GM19372 (cell line): ENCODE data around the gene ADCY4.
A peak's percentile ranks its signal among the peaks of the same experiment; 100 is the strongest.
"Not testable (repeated sequence)": the region's sequence is repeated elsewhere in the genome, so short reads cannot be mapped to it uniquely, and the experiment has no call there.

ENCODE experiments used
- ATAC-seq: cut with Tn5 transposase; IDR thresholded peaks from one replicate; pipeline ENCODE4 v1.9.1; 2021; ENCODE audit warnings: mild to moderate bottlenecking, low read depth, moderate library complexity; ENCODE audit not compliant: unreplicated experiment

ADCY4 gene

DNA sequence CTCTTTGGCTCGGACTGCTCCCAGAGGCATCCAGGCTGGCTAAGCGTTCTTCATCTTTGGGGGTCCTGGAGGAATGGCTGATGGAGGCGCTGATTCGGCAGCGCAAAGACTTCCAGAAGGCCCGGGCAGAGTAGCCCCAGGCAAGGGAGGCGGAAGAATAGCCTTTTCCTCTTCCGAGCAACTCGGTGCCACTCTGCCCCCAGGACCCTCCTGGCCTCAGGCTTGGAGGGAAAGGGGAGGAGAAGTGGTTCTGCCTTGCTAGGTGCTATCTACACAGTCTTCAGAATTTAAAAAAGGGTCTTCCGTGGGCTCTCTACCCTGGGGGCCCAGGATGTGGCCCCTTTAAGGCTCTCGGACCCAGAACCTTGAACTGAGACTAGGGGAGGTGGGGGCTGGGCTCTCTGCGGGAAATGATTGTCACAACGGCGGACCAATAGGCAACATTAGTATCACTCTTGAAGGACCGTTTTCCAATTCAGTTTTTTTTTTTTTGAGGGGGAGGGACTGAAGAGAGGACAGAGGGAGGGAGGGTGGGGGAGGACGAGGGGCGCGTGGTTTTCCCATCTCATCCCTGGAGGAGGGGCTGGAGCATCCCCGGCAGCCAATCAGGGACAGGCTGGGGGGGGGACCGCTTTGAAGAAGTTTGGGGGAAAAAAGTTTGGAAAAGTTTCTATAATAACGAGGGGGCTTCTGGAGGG is 32.8 kb upstream of the ADCY4 start, which contains the start of gene NFATC4:
Gene NFATC4, plus strand, starts transcription at position 671 of the 698 bp plus-strand sequence. CDS start 157 bp downstream, outside the sequence.
- ATAC-seq: no peak

DNA sequence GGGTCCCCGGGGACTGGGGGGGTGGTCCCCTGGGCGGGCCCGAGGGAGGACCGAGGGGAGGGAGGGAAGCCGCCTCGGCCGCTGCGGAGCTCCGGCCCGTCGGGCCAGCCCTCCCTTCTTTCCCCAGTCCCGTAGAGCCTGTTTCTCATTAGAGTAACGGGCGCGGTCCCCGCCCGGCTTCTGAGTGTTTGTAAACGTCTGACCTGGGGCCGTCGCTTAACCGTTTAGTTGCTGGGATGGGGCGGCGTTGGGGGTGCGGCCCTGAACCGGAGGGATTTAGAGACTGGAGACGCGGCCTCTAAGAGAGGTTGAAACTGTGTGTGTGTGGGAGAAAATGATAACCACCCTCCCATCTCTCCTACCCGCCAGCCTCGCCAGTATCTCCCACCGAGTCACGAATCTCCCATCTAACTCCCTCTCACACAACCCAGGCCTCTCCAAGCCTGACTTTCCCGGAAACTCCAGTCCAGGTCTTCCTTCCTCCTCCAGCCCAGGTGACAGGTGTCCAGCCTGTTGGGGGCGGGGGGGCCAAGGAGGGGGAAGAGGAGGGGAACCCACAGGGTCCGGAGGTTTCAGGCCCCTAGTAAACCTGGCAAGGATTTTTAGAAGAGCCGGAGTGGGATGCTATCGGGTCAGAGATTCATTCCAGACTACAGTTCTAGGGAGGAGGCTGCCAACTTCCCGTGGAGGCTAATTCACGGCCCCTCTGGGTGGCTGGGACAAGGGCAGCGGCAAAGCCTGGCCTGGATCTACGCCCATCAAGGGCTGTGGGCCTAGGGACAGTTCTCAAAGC is 32.0 kb upstream of the ADCY4 start:
- ATAC-seq: peak; percentile 53

DNA sequence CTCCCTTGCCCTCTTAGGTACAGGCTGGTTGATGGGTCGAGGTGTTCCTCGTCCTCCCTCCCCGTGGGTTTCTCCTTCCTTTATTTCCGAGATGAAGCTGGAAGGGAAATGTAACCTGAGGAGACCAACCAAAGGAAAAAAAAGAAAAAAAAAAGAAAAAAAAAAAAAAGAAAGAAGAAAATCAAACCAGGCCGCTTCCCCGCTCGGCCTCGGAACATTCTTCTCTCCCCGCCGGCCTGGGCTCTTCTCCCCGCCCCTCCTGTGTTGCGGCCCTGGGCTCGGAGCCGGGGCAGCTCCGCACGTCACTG is 31.5 kb upstream of the ADCY4 start:
- ATAC-seq: no peak

DNA sequence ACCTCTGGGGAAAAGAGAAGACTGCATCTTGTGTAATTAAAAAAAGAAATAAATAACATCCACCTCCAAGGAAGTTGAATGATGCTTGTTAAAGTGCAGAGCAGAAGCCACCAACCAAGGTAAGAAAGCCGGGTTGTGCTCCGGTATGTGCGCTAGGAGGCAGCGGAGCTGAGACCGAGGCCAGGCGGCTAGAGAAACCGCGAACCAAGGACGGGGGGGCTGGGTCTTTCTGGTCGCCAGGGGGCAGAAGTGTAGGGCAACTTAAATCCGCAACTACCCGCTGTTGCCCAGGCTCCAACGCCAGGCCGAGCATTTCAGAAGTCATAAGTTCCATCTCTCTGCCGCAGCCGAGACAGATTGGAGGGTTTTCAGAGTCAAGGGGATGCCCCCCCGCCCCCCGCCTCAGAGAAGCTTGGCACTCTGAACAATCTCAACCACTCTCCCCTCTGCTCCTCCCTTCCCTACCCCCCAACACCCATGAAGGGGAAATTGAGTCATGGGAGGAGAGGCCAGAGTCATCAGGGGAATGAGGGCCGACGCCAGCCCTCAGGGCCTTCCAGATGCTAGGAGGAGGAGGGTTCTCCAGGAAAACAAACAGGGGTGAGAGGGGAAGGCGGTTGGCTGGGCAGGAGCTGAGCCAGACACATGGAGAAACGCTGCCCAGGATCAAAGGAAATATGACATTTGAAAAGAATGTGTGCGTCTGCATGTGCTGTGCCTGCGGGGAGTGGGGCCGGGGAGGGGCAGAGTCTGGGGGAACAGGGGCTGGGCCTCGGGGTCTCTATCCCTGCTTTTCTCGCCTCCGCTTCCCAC is 30.9 kb upstream of the ADCY4 start:
- ATAC-seq: no peak

DNA sequence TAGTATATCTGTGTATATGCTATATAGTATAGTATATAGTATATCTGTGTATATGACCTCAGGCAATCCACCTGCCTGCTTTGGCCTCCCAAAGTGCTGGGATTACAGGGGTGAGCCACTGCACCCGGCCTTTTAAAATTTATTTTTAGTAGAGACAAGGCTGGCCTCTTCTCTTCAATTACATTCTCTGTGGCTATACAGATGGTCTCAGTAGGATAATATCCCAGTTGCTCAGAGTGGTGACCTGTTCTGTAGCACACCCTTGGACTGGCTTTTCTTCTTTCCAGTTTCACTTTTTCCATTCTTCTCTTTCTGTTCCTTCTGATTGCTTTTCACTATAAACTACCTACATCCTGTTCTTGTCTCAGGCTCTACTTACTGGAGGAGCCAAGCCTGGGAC is 30.0 kb upstream of the ADCY4 start:
- ATAC-seq: no peak

DNA sequence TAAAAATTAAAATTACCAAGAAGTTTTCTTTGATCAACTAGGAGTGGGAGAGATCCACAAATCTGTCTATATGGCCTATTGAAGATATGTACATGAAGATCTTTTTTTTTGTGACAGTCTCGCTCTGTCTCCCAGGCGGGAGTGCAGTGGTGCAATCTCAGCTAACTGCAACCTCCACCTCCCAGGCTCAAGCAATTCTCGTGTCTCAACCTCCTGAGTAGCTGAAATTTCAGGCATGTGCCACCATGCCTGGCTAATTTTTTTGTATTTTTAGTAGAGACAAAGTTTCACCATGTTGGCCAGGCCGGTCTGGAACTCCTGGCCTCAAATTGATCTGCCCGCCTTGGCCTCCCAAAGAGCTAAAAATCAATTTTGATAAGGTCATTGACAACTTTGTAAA is 28.5 kb upstream of the ADCY4 start:
- ATAC-seq: no peak

DNA sequence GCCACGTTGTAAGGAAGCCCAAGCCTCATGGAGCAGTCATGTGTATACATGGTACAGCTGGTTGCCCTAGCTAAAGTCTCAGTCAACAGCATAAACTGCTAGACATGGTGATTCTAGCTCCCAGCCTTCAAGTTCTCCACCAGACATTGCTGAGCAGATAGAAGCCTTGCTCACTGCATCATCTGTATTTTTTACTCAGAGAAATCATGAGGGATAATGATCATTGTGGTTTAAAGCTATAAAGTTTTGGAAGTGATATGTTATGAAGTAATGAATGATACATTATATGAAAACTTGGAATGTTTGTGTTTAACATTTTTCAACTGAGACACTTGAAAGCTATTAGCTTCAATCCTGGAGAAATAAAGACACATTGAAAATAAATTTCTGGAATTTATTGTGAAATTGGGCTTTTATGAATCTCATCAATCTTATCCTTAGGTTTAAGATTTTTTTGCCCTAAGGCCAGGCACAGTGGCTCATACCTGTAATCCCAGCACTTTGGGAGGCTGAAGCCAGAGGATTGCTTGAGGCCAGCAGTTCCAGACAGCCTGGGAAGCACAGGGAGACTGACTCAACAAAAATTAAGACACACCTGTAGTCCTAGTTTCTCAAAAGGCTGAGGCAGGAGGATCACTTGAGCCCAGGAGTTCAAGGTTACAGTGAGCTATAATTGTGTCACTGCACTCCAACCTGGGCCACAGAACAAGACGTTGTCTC is 27.5 kb upstream of the ADCY4 start:
- no peak for ATAC-seq

DNA sequence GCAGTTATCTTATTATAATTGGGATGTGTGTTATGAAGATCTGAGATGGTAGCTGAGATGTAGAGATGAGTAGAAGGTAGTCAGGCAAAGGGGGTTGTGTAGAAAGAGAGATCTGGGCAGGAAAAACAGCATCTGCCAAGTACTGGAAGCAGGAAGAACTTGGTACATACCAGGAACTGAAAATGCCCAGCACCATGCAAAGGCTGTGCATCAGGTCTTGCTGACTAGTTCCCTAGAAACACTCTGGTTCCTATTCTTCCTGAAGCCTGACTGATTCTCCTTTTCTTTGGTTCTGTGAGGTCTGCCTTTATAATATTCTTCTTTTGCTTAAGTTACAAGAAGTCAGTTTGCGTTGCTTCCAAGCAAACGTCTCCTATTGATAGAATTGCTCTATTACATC is 26.5 kb upstream of the ADCY4 start:
- no peak for ATAC-seq

DNA sequence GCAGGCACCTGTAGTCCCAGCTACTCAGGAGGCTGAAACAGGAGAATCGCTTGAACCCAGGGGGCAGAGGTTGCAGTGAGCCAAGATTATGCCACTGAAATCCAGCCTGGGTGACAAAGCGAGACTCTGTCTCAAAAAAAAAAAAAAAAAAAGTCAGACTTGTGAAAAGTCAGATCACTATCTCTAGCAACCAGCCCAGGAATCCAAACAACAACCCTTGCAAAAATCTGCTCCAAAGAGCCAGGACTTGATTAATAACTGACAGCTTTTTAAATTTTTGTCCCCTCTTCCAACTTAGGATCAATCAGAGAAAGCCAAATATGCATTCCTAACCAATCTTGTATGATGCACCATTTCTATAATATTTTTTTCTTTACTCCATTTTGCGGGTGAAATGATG is 25.4 kb upstream of the ADCY4 start:
- no peak for ATAC-seq

DNA sequence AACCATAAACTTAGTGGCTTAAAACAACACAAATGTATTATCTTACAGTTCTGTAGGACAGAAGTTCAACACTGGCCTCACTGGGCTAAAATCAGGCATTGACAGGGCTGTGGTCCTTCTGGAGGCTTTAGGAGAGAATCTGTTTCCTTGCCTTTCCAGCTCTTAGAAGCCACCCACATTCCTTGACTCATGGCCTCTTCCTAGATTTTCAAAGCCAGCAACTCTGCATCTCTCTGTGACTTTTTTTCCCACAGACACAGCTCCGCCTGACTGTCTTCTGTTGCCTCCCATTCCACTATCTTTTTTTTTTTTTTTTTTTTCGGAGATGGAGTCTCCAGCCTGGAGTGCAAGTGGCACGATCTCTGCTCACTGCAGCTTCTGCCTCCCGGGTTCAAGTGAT is 21.3 kb upstream of the ADCY4 start:
- ATAC-seq: no peak

DNA sequence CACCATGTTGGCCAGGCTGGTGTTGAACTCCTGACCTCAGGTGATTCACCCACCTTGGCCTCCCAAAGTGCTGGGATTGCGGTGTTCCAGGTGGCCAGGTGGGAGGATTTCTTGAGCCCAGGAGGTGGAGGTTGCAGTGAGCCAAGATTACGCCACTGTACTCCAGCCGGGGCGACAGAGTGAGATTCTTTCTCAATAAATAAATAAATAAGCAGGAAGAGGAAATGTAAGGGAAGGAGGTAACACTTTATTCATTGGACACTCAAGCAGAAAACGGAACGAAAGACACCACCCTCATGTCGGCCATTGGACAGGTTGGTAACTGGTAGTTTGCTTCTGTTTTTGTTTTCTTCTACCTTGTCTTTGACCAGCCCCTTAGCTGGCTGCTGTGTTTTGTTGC is 20.1 kb upstream of the ADCY4 start:
- no peak for ATAC-seq

DNA sequence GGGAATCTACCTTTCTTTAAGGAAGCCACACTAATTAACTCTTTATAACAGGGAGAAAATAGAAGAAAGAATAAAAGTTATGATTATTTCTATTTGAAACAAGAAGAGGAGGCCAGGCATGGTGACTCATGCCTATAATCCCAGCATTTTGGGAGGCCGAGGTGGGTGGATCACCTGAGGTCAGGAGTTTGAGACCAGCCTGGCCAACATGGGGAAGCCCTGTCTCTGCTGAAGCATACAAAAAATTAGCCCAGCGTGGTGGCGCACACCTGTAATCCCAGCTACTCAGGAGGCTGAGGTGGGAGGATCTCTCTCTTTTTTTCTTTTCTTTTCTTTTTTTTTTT is 19.6 kb upstream of the ADCY4 start:
- not testable (repeated sequence) for ATAC-seq

DNA sequence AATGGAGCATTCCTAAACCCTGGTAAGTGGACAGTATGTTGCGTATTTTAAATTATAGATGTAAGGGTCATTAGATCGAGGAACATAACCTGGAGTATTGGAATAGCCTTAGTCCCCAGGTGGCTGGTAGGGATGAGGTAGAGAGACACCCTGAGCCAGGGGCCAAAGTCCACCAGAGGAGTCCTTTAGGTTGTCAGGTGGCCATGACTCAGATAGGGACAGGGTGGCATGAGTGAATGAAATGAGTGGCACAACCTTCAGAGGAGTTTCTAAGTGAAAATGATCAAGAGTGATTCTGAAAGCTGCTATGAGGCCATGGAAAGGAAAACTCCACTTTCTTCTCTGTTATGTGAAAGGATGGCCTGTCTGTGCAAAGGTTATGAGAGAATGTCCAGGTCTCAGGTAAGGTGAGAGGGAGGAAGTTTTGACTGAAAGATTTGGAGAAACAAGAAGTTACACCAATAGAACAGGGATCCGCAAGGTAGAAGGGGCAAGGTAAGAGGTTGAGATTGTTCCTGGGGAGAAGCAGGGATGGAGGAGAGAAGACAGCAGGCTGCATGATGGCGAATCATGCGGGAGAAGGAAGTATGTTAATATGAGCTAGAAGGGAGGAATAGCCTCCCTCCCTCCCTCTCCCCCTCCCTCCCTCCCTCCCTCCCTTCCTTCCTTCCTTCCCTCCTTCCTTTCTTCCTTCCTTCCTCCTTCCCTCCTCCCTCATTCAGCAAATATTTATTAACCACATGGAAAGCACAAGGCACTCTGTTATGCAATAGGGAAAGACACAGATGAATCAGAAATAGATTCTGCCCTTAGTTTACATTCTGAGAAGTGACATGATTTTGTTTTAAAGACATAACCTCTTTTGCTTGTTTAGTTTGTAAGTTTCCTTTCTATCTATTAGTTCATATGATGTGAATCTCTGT is 18.9 kb upstream of the ADCY4 start:
- ATAC-seq: no peak

DNA sequence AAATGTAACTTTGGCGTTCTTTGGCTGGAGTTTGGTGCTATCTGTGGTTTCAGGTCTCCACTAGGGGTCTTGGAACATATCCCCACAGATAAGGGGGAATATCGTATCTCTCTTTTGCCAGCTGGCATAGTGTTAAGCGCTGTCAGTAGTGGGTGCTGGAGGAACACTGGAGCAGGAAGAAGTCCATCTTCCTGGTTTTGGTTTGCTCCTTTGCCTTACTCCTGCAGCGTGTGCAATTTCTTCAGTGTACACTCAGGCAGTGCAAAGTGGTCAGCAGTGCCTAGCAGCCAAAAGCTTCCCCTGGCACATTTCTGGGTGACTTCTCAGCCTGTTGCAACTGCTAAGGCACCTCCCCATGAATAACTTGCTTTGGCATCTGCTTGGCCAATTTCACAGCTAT is 16.6 kb upstream of the ADCY4 start:
- no peak for ATAC-seq

DNA sequence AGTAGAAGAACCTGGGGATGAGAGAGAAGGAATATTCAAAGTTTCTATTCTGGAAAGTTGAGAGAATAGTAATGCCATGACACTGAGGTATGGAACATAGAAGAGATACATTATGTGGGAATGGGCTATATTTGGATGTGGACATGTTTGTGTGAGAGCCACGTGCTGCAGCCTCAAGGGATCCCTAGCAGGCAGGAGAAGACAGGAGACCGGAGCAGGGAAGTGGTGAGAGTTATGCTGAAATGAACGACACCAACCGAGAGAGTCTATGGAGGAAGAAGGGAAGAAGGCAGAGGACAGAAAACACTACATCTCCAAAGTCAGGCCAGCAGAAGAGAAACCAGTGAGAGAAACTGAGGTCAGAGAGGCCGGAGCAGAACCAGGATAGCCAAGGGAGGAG is 14.9 kb upstream of the ADCY4 start:
- no peak for ATAC-seq

DNA sequence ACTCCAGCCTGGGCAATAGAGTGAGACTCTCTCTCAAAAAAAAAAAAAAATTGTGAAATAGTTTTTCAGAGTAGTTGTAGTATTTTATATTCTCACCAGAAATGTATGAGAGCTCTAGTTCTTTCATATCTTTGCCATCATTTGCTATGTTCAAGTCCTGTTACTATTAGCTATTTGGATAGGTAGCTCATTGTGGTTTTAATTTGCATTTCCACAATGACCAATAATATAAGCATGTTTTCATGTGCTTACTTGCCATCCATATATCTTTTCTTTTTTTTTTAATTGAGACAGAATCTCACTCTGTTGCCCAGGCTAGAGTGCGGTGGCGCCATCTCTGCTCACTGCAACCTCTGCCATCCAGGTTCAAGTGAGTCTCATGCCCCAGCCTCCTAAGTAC is 13.3 kb upstream of the ADCY4 start:
- ATAC-seq: no peak

DNA sequence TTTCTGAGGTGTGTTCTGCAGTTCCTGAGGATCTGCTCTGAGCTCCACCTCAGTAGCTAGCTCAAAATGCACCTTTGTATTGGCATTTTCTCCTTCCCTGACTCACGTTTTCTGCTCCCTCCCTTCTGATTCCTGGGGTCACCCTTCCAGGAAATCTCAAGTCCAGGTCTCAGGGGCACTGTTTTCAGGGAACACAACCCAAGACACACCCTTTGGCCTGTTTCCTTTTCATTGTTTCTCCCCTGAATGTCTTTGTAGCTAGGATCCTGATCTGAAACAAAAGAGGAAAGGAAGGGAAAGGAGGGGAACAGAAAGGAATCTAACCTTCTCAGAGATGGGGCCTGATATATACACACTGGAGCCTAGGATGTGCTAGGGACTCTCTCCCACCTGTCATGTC is 12.3 kb upstream of the ADCY4 start:
- ATAC-seq: no peak

DNA sequence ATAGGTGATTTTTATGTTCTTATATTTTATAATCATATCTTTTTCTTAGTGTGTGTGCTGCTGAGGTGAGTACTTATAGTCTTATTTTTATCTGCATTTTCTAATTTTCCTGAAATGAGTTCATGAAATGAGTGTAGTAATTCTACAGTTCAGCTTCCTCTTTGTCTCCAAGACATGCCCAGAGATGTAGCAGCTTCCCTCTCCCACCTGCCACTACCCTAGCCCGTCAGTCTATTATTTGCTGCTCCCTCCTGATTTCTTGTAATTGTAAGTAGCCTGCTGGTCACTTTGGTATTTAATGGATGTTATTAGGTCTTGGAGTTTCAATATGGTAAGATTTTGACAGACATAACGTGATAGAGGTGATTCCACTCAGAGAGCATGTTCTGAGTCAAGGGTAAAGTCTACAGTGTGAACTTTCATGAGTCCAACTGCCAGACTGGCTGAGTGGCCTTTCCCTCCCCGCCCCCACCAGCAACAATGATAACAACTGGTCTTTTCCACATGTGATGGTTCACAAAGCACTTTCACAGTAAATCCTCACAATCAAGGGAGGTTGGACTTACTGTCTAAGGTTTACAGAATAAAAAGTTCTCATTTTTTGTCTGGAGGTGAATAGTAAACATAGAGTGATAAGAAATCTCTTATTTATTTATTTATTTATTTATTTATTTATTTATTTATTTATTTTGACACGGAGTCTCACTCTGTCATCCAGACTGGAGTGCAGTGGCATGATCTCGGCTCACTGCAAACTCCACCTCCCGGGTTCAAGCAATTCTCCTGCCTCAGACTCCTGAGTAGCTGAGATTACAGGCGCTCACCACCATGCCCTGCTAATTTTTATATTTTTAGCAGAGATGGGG is 9.2 kb upstream of the ADCY4 start:
- no peak for ATAC-seq

DNA sequence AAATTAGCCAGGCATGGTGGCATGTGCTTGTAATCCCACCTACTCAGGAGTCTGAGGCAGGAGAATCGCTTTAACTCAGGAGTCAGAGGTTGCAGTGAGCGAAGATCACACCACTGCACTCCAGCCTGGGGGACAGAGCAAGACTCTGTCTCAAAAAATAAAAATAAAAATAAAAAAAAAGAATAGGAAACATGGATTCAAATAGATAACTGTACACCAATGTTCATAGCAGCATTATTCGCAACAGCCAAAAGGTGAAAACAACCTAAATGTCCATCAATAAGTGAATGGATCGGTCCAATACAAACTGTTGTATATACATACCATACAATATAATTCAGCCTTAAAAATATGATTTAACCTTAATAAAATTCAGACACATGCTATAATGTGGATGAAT is 8.0 kb upstream of the ADCY4 start:
- no peak for ATAC-seq
